ENCODE measurements around the gene NTSR2.

The NTSR2 gene

DNA sequence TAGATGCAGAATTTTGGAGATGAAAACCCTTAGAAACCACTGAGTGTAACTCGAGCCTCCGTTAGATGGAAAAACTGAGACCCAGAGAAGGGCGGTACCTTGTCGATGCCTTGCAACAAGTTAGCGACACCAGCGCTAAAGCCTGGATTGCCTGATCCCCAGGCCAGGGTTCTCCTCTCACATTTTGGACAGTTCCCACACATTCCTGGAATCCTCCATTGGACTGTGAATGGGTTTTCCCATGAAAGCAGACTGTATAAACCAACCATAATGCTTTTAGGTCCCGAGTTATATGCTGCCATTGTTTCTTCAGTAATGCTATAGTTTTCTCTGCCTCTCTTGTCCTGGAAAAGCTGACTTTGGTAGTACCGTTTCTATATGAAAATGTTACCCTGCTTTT, 39.3 kb upstream of the NTSR2 start:
- DNase-seq (ENCODE audit: low read depth in 1 of 2, low spot score in 1 of 2) = no peak
- in situ Hi-C loops (cut with HindIII; ENCODE audit: low pct_unique_long_range_greater_than_20kb, low sequenced_read_pairs) = no loop called here
- TF ChIP-seq JUND (IDR thresholded peaks at IDR 0.05; ENCODE audit: low read depth) = no peak

DNA sequence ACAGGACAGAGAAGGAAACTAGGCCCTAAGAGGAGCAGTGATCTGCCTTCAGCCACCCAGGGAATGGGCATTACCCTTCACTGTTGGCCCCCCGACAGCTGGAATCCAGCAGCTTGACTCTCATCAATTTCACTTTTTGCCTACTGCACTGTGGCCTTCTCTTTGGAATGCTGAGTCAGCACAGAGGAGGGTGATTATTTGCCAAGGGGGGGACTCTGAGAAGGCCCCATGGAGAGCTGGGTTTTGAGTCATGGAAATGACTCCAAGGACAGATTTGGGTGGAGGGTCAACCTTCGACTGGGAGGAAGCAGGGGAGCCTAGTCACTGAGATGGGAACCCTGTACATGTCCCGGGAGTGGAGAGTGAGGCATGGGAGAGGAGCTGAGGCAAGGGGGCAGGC, 38.1 kb upstream of the NTSR2 start:
- DNase-seq (ENCODE audit: low read depth in 1 of 2, low spot score in 1 of 2) = no peak
- in situ Hi-C loops (cut with HindIII; ENCODE audit: low pct_unique_long_range_greater_than_20kb, low sequenced_read_pairs) = no loop called here
- TF ChIP-seq JUND (IDR thresholded peaks at IDR 0.05; ENCODE audit: low read depth) = no peak

DNA sequence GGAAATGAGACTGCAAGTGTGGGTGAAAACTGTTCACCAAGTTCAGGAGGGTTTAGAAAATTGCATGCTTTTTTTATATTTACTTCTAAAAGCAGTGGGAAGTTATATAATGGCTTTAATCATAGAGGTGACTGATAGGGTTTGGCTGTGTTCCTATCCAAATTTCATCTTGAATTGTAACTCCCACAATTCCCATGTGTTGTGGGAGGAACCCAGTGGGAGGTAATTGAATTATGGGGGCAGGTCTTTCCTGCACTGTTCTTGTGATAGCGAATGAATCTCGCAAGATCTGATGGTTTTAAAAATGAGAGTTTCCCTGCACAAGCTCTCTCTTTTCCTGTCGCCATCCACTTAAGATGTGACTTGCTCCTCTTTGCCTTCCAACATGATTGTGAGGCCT, 35.7 kb upstream of the NTSR2 start:
- TF ChIP-seq JUND (IDR thresholded peaks at IDR 0.05; ENCODE audit: low read depth) = no peak
- DNase-seq (ENCODE audit: low read depth in 1 of 2, low spot score in 1 of 2) = no peak
- in situ Hi-C loops (cut with HindIII; ENCODE audit: low pct_unique_long_range_greater_than_20kb, low sequenced_read_pairs) = no loop called here

DNA sequence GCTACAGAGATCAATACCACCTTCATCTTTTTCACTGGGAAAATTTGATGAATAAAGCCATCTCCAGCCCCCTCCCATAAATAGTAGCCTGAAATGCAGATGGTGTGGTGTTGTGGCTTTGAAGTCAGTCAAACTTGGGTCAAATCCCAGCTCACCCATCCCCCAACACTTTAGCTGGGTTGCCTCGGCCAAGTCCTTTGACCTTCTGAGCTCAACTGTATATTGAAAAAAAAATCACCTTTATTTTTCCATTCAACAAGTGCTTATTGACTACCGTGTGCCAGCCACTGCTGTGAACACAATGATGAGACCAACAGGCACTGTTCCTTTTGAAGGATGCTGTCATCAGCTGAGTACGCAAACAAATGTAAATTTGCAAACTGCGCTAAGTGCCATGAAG, 35.1 kb upstream of the NTSR2 start:
- in situ Hi-C loops (cut with HindIII; ENCODE audit: low pct_unique_long_range_greater_than_20kb, low sequenced_read_pairs) = no loop called here
- TF ChIP-seq JUND (IDR thresholded peaks at IDR 0.05; ENCODE audit: low read depth) = no peak
- DNase-seq (ENCODE audit: low read depth in 1 of 2, low spot score in 1 of 2) = no peak

DNA sequence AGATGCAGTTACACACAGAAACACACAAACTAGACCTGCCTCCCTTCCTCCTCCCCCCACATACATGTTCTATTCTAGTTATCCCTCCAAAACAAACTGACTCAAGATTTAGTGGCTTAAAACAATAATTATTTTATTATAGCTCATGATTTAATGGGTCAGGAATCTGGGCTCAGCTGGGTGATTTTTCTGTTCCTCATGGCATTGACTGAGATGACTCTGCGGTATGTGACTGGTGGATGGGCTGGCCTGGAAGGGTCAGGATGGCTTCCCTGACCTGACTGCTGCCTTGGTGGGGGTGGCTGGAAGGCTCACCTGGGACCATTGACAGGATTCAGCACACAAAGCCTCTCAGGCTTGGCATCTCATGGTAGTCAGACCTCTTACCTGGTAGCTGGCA, 33.7 kb upstream of the NTSR2 start:
- no peak for DNase-seq (ENCODE audit: low read depth in 1 of 2, low spot score in 1 of 2)
- in situ Hi-C loops (cut with HindIII; ENCODE audit: low pct_unique_long_range_greater_than_20kb, low sequenced_read_pairs) = no loop called here

DNA sequence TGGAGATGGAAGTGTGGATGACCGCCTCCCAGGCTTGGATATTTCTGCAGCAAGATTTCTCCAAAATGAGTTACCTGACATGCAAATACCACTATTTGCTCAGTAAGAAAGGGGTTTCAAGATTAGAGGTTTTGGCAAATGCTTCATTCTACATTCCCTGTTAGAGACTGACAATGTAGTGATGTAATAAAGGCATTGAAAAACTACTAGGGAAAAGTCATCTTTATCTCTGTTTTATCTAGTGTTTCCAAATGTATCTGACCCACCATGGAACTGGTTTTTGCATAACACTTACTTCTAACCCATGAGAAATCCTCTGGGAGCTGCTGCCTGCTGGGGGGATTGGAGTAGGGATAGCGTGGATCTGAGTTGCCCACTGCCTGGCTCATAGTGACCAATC, 33.0 kb upstream of the NTSR2 start:
- DNase-seq (ENCODE audit: low read depth in 1 of 2, low spot score in 1 of 2) = no peak
- TF ChIP-seq JUND (IDR thresholded peaks at IDR 0.05; ENCODE audit: low read depth) = no peak

More for the DNA sequence above, 33.7 kb upstream of the NTSR2 start:
- no peak for TF ChIP-seq JUND (IDR thresholded peaks at IDR 0.05; ENCODE audit: low read depth)

DNA sequence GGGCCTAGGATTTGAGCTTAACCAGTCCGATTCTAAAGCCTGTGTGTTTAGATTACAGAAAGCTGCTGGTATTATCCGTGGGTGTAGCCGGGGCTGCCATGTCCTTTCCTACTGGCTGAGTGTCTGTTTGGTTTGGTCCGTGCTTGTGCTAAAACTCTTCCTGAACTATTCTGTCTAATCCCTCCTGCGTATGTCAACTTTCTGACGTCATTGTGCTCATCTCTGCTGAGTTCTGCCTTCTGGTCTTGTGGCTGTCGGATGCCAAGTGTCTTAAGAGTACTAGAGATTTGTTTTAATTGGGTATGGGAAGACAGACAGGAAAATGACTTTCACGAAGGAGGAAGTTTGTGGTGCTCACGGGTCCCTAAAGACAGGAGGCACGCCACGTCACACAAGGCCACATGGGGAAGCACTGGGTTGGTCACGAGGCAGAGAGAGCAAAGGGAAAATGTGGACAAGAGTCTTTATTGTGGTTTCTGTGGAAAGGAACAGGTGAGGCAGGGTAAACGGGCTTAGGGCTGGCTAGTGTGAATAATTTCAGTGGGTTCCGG, 31.8 kb upstream of the NTSR2 start:
- in situ Hi-C loops (cut with HindIII; ENCODE audit: low pct_unique_long_range_greater_than_20kb, low sequenced_read_pairs) = no loop called here
- DNase-seq (ENCODE audit: low read depth in 1 of 2, low spot score in 1 of 2) = no peak
- TF ChIP-seq JUND (IDR thresholded peaks at IDR 0.05; ENCODE audit: low read depth) = no peak

More for the DNA sequence above, 33.0 kb upstream of the NTSR2 start:
- in situ Hi-C loops (cut with HindIII; ENCODE audit: low pct_unique_long_range_greater_than_20kb, low sequenced_read_pairs) = no loop called here

DNA sequence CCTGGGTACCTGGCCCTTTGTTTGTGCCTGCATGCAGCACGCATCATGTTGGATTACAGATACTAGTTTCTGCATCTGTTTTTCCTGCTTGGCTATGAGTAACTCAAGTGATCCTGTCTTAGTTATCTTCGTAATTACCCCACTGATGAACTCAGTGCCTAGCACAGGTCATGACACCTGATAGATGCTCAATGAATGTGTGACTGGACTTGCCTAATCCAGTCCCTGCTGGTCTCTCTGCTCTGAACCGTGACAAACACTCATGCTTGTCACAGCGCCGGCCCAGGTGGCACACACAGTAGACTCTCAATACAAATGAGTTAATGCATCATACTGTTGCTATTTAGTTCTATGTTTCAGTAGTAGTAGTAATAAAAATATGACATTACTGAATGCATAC, 31.2 kb upstream of the NTSR2 start:
- DNase-seq (ENCODE audit: low read depth in 1 of 2, low spot score in 1 of 2) = no peak
- TF ChIP-seq JUND (IDR thresholded peaks at IDR 0.05; ENCODE audit: low read depth) = no peak
- in situ Hi-C loops (cut with HindIII; ENCODE audit: low pct_unique_long_range_greater_than_20kb, low sequenced_read_pairs) = no loop called here

DNA sequence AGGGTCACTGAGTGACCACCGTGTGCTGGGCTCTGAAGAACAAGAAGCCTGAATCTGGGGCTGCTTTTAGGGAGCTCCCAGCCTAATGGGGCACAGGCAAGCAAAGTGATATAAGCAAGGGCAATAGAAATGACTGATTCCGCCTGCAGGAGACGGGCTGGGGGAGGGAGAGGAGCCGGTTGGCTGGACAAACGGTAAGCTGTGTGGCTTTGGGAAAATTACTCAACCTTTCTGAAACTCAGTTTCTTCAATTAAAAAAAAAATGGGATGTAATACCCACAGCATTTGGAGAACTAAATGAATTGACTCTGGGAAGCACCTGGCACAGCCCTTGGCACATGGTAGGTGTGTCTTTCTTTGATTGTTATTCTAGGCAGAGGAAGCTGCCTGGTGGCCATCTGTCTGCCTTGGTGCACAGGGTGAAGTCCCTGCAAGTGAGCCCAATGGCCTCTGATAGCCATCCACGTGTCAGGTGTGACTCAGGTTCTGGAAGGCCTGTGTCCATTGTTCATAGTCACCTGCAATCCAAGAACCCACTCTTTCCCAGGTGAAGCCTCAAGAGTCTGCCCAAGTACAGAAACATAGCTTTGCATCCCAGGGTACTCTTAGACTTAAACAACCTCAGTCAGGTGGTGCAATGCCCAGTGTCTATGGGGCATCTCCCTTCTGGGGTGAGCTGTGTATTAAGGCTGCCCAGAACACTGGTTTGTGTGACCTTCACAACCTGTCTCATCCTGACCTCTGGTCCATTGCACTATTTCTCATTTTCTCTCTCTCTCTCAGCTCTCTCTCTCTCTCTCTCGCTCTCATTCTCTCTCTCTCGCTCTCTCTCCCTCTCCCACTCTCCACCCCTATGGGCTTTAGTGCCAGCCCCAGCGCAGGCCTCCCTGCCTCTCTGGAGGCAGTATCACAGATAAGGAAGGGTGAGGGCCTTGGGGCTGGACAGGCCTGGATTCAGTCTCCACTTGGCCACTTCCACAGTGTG, 30.0 kb upstream of the NTSR2 start:
- in situ Hi-C loops (cut with HindIII; ENCODE audit: low pct_unique_long_range_greater_than_20kb, low sequenced_read_pairs) = no loop called here
- no peak for TF ChIP-seq JUND (IDR thresholded peaks at IDR 0.05; ENCODE audit: low read depth)
- DNase-seq (ENCODE audit: low read depth in 1 of 2, low spot score in 1 of 2) = no peak

DNA sequence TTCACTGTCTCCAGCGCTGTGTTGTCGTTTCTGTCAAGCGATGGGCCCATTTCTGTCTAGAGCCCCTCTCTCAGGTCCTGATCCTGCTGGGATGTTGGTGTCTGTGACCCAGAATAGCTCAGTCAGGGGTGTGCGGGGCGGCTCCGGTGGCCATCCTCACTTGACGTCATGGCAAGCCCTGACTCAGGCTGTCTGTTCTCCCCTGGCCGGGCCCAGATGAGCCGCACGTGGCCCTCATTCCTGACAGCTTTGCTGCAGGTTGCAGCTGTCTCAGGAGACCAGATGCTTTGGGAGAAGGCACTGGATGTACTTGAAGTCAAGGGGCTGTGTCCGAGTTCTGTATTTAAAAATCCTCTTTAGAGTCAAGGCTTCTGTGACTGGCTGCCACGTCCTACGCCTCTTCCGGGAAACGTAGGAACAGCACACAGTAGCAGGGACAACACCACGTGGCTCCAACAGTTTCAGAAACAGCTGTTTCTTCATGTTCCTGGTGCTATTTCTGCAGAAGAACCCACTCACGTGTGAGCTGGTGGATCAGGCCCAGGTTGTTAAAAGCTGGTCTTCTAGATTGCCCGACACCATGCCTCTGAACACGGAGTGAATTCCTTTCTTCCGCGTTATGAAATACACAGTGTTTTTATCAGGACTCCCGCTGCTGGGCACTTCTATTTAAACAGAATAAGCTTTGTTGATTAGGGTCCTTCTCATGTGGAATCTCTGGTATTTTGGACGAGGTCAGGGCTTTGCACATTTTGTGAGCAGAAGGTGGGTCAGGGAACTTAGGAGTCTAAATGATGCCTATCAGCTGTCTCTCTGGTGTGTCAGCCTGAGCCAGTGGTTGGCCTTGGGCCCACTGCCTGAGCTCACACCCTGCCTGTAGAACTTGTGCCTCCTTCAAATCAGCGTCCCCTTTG, 28.3 kb upstream of the NTSR2 start:
- no peak for DNase-seq (ENCODE audit: low read depth in 1 of 2, low spot score in 1 of 2)
- in situ Hi-C loops (cut with HindIII; ENCODE audit: low pct_unique_long_range_greater_than_20kb, low sequenced_read_pairs) = no loop called here

DNA sequence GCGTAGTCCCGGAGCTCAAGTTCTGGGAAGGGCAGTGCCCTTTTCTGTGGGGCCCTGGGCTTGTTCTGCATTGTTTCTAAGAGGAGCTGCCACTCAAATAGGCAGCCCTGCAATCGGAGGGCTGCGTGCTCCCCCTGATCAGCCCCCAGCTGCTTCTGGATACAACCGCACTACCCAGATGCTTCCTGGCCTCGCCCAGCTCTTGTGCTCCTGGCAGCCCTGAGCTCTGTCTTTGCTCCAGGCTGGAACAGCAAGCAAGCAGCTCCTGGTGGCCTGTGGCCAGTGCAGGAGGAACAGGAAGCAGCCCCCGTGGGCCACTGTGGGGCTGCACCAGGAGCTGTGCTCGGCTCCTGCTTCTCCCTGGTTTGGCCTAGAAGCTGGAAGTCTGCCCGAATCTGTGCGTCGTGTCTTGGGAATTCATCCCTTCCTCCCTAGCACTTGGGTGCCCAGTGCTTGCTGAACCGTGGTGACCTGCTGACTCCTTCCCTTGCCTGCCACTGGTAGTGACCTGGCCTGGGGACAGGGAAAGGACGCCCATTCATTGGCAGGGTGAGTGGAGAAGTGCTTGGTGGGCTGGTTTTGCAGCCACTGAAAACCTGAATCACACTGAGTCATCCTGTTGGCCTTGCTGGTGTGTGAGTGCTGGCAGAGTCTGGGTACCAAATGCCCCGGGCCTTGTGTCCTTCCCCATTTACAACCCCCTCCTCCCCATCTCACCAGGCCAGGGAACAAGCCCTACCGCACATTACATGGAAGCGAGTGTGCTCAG, 27.3 kb upstream of the NTSR2 start:
- TF ChIP-seq JUND (IDR thresholded peaks at IDR 0.05; ENCODE audit: low read depth) = no peak
- peak in 1 of 2 experiments; percentile 6 for DNase-seq (ENCODE audit: low read depth in 1 of 2, low spot score in 1 of 2)
- in situ Hi-C loops (cut with HindIII; ENCODE audit: low pct_unique_long_range_greater_than_20kb, low sequenced_read_pairs) = no loop called here

More for the DNA sequence above, 28.3 kb upstream of the NTSR2 start:
- TF ChIP-seq JUND (IDR thresholded peaks at IDR 0.05; ENCODE audit: low read depth) = no peak

DNA sequence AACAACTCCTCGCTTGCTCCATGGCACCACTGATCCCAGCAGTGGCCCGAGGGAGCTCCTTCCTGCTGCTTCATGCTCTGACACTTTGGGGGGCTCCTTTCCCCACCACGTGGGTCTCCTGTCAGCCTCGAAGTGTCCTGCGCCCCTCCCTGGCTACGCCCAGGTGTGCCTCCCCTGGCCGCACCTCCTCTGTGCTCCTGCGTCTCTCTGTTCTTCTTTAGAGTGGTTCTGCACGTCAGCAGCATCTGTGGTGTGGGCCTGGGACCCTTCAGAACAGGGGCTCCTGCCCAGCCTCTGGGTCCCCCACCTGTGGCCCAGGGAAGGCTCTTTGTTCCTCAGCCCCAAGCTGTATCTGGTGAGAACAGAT, 26.7 kb upstream of the NTSR2 start:
- DNase-seq (ENCODE audit: low read depth in 1 of 2, low spot score in 1 of 2) = no peak
- in situ Hi-C loops (cut with HindIII; ENCODE audit: low pct_unique_long_range_greater_than_20kb, low sequenced_read_pairs) = no loop called here
- no peak for TF ChIP-seq JUND (IDR thresholded peaks at IDR 0.05; ENCODE audit: low read depth)
